Measurements from ENCODE around the gene REEP6. TPM values are rescaled to one million over a fixed set of nuclear protein-coding genes. Genes with fewer than 3 reads are reported as not detected.

Gene REEP6
- total and polyA plus RNA-seq, 2 donors (not counting 3 experiments of a cell fraction or from before 2014, with no cell fraction given) = 1.3 to 1.5 TPM

- no peaks in the 10 kb centered on the region for H3K9me1 ChIP-seq (replicated peaks; ENCODE audit: control insufficient read depth, extremely low read depth, insufficient read depth, low read length)
- H3K27me3 ChIP-seq (ENCODE audit: control insufficient read depth in 2 of 2, insufficient read depth in 2 of 2, low read length in 2 of 2) = peaks cover 0 to 6% of the 10 kb centered on the region in 2 experiments
- H4K20me1 ChIP-seq (replicated peaks; ENCODE audit: control insufficient read depth, extremely low read depth, insufficient read depth, low read length) = no peaks in the 10 kb centered on the region
- H3K4me2 ChIP-seq (ENCODE audit: insufficient read depth, low read length) = no peak overlapping the region
- no TSS peak for BruUV-seq (replicated peaks)
- dilution Hi-C loops (cut with MboI; ENCODE audit: extremely low pct_ligation_motif_present, low sequenced_read_pairs) (no loop called here), intact Hi-C loops (cut with micrococcal nuclease) (no loop called here)
- H3K4me3 ChIP-seq (replicated peaks in 1 of 3; ENCODE audit: insufficient read depth in 1 of 3, low read depth in 1 of 3, low read length in 3 of 3) = no peak overlapping the region
- no peaks in the 10 kb centered on the region for H3K79me2 ChIP-seq (ENCODE audit: control insufficient read depth, insufficient read depth, low read length)
- H3K9me3 ChIP-seq (replicated peaks; ENCODE audit: control insufficient read depth, insufficient read depth, low read length) = no peaks in the 10 kb centered on the region
- TF ChIP-seq, protein P1, sequence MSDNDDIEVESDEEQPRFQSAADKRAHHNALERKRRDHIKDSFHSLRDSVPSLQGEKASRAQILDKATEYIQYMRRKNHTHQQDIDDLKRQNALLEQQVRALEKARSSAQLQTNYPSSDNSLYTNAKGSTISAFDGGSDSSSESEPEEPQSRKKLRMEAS (IDR thresholded peaks at IDR 0.05; ENCODE audit: insufficient read depth, insufficient read length) = no peak
- no peak for TF ChIP-seq JUN (IDR thresholded peaks at IDR 0.05; ENCODE audit: borderline replicate concordance, insufficient read depth, insufficient read length, low read depth)
- no peak for TF ChIP-seq GATA2 (IDR thresholded peaks at IDR 0.05; ENCODE audit: insufficient read depth, insufficient read length, low read depth, low read length)
- no peak for TF ChIP-seq CTCF (IDR thresholded peaks at IDR 0.05; ENCODE audit: extremely low read depth in 1 of 2, insufficient read depth in 1 of 2, low read depth in 1 of 2, low read length in 2 of 2)
- TF ChIP-seq POLR2AphosphoS5 (IDR thresholded peaks at IDR 0.05; ENCODE audit: insufficient read depth, low read depth, low read length) = no peak
- no peak for TF ChIP-seq POLR2A (IDR thresholded peaks at IDR 0.05; ENCODE audit: low read depth, low read length)
- no peak for TF ChIP-seq FOS (IDR thresholded peaks at IDR 0.05; ENCODE audit: borderline replicate concordance, insufficient read depth, low read length)
- no peak for TF ChIP-seq EZH2 (IDR thresholded peaks at IDR 0.05; ENCODE audit: borderline replicate concordance, low read depth, low read length, severe bottlenecking)
- H3K4me1 ChIP-seq (ENCODE audit: control insufficient read depth, extremely low read depth, insufficient read depth, low read length) = peaks cover 10% of the 10 kb centered on the region
- H3K9ac ChIP-seq (replicated peaks; ENCODE audit: extremely low read depth, insufficient read depth, low read length) = no peak overlapping the region
- FAIRE-seq (no peak), DNase-seq (ENCODE audit: low read depth, low spot score) (no peak)
- H3K36me3 ChIP-seq (ENCODE audit: control insufficient read depth in 2 of 2, extremely low read depth in 1 of 2, insufficient read depth in 2 of 2, low read length in 2 of 2) = no peaks in the 10 kb centered on the region
- POLR2A ChIA-PET = no interaction called here
- CTCF ChIA-PET = no interaction called here
- no peak overlapping the region for H2AFZ ChIP-seq (ENCODE audit: low read depth, low read length)
- no peak overlapping the region for H3K27ac ChIP-seq (ENCODE audit: insufficient read depth, low read depth, low read length)
These were observed 3.3 kb upstream of the REEP6 start for GRCh38 chr19:1487576-1488281.
